Renal pelvis (tissue), 4 donors: Measurements from ENCODE around the gene VPS8. TPM values are rescaled to one million over a fixed set of nuclear protein-coding genes. Genes with fewer than 3 reads are reported as not detected.

Experiments
- DNase-seq: peaks from one replicate; pipeline ENCODE4 v3.0.0-alpha.2; 2013
- polyA plus RNA-seq, 3 donors: library from polyadenylated mRNA; unstranded; fragments of 120-200 nt; gene quantifications; one replicate each; pipeline ENCODE4 v1.2.1, GENCODE V29; 2013; ENCODE audit not compliant: insufficient read length in 3 of 3

Gene VPS8
- polyA plus RNA-seq, 3 donors = 36.2 to 52.4 (median 48.2) TPM

DNA sequence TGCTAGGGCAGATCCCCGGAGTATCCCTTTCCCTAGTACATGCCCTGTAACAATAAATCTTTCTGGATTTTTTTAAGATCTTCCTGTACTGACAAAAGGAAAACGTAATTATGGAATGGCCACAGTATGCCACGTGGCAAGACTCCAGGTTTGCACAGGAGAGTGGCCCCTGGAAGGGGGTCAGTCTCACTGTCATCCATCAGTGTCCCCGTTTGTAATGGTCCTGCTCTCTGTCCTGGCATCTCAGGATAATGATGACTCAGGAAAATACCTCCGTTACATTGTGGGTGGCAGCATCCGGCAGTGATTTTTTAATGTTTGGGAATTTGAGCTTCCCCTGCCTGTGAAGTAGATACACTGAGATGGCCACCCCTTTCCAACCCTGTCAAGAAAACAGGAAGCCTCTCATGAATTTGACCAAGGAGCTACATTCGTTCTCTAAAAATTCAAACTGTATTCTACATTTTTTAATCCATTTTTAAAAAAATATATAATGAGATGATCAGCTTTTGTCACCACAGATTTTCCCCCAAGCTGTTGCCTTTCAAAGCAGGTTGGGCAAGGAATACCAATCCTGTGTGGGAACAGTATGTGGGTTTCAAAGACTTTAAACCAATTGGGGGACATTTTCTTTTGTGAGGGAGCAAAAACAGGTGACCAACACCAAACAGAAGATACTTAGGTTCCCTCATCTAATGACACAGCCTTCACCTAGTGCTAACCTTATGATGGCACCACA, 230.5 kb downstream of the VPS8 start:
- DNase-seq = no peak

DNA sequence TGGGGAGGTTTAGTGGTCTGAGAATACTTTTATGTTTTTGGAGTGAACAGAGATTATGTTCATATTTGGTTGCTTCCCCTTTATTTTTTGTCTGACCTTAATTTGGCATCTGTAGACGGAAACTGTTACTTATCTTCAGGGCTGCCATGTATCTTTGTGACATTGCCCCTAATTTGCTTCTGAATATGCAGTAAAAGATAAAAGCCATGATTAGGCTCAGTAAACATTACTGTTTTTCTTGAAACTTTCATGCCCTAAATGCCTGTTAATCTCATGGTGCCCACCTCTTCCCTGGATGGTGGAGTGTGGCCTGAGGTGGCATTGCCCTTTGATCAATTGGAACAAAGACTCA, 234.2 kb downstream of the VPS8 start:
- no peak for DNase-seq

DNA sequence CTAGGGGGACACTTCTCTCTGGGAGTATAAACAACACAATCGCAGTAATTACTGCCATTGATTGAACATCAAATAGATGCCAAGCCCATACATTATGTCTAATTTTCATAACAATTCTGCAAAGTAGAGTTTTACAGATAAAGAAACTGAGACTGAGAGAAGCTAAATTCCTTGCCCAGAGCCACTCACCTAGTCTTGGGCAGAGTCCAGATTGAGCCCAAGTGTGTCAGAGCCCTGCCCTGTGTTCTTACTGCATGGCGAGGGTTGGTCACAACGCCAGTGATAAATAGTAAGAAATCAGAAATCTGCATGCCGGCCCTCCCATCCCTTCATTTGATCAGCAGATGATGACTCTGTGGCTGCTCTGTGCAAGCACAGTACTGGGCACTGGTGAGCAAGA, 234.6 kb downstream of the VPS8 start:
- DNase-seq = no peak

DNA sequence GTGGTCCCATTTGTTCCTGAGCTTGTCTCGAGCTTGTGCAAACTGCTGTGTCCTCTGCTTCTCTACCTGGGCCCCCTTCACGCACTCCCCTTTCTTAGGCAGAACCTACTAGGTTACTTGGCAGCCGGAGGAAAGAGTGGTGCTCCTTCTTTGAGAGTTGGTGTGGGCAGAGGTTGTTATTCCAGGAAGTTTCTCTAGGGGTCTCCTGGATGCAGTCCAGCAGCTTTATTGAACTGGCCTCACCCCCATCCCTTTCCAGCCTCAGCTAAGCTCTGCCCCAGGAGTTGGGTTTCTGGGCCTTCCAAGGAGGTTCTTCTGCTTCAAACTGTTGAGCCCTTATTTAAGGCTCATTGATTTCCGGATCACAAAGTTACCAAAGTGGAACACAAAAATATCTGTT, 237.7 kb downstream of the VPS8 start:
- DNase-seq = no peak

DNA sequence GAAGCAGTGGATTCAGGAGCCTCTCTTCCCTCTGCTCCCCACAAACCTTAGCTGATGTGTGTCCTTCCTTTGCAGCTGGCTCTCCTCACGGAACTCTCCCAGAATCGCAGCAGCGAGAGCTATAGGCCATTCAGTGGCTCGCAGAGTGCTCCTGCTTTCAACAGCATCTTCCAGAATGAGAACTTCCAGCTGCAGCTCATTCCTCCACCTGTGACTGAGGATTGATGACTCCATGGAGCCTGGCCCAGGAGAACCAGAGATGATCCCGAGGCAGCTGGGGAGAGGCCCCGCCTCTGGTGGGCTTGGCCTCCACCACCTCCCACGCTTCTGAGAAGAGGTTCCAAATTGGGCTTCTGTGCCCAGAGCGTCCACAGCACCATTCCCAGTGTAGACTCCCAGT, 239.8 kb downstream of the VPS8 start:
- no peak for DNase-seq

DNA sequence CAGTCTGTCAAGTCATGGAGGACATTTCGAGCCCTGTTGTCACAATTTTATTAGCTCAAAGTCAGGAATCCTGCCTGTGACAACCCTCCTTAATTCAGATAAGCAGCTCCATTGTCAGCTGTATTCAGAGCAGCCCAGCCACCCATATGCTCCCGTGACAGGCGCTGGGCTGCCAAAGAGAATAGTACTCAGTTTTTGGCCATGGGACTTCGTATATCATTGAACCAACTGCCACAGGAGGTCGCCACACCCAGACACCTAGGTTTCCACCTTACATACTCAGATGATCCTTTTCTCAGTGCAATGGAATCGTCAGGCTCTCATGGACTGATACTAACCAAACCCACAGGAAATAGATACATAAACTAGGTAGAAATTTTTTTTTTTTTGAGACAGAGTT, 240.7 kb downstream of the VPS8 start:
- no peak for DNase-seq

DNA sequence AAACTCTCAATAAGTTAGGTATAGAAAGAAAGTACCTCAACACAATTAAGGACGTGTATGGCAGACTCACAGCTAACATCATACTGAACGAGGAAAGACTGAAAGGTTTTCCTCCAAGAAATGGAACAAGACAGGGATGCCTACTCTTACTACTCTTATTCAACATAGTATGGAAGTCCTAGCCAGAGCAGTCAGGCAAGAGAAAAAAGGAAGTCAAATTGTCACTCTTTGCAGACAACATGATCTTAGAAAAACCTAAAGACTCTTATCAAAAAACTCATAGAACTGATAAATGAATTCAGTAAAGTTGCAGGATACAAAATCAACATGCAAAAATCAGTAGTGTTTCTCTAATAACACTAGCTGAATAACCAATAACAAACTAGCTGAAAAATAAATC, 244.9 kb downstream of the VPS8 start:
- no peak for DNase-seq

DNA sequence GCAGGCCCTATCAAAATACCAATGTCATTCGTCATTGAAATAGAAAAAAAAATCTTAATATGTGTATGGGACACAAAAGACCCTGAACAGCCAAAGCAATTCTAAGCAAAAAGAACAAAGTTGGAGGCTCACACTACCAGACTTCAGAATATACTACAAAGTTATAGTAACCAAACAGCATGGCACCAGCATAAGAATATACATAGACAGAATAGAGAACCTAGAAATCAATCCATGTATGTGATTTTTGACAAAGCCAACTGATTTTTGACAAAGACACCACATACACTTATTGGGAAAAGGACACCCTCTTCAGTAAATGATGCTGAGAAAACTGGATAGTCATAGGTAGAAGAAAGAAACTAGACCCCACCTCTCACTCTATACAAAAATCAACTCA, 245.9 kb downstream of the VPS8 start:
- no peak for DNase-seq

DNA sequence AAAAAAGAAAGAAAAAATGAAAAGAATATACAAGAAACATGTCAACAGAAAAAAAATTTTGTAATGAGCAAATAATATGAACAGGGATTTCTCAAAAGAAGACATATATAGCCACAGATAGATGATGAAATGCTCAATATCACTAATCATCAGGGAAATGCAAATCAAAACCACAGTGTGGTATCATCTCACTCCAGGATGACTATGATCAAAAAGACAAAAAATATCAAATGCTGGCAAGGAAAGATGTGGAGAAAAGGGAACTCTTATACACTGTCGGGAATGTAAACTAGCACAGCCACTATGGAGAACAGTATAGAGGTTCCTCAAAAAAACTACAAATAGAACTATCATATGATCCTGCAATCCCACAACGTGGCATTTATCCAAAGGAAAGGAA, 246.8 kb downstream of the VPS8 start:
- no peak for DNase-seq

DNA sequence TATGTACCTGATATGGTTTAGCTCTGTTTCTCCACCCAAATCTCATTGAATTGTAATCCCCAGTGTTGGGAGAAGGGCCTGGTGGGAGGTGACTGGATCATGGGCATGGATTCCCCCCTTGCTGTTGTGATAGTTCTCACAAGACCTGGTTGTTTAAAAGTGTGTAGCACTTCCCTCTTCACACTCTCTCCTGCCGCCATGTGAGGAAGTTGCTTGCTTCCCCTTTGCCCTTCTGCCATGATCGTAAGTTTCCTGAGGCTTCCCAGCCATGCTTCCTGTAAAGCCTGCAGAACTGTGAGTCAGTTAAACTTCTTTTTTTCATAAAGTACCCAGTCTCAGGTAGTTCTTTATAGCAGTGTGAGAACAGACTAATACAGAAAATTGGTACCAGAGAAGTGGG, 247.8 kb downstream of the VPS8 start:
- no peak for DNase-seq

DNA sequence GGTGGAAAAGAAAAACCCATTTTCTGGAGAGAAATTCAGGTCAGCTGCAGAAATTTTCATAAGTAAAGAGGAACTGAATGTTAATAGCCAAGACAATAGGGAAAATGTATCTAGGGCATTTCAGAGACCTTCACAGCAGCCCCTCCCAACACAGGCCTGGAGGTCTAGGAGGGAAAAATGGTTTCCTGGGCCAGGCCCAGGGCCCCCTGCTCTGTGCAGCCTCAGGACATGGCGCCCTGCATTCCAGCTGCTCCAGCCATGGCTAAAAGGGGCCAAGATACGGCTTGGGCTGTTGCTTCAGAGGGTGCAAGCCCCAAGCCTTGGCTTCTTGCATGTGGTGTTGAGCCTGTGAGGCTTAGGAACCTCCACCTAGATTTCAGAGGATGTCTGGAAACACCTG, 248.7 kb downstream of the VPS8 start:
- DNase-seq = no peak

DNA sequence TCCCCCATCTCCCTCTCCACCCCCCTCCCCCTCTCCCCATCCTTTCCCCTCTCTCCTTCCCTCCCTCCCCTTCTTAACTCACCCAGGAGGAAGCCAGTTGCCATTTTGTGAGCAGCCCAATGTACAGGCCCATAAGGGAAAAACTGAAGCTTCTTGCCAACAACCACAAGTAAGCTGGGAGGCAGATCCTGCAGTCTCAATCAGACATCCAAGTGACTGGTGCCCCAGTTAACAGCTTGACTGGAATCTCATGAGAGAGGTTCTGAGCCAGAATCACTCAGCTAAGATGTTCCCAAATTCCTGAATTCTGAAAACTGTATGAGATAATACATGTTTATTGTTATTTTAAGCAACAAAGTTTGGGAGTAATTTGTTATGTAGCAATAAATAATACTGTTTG, 250.2 kb downstream of the VPS8 start:
- no peak for DNase-seq

DNA sequence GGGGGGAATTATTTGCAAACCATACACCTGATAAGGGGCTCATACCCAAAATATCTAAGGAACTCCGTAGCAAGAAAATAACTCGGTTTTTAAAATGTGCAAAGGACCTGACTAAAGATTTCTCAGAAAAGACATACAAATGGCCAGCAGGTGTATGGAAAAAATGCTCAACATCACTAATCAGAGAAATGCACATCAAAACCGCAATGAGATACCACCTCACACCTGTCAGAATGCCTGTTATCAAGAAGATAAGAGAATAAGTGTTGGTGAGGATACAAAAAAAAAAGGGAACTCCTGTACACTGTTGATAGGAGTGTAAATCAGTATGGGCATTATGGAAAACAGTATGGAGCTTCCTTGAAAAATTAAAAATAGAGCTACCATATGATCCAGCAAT, 251.5 kb downstream of the VPS8 start:
- no peak for DNase-seq

DNA sequence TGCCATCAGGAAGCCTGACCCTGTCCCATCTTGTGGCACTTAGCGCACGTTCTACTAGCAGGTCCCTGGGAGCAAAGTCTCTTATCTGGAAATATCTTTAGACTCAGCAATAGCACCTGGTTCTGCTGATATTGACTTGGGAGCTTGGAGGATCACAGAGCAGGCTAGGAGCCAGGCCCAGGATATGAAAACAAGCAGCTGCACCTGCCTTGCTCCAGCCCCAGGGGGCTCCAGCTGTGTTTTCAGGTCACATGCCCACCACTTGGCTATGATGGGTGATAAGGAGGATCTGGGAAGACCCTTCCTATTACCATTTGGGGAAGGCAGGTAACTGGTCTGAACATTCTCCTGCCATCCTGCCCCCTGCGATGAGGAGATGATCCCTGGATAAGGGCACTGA, 253.1 kb downstream of the VPS8 start:
- no peak for DNase-seq

DNA sequence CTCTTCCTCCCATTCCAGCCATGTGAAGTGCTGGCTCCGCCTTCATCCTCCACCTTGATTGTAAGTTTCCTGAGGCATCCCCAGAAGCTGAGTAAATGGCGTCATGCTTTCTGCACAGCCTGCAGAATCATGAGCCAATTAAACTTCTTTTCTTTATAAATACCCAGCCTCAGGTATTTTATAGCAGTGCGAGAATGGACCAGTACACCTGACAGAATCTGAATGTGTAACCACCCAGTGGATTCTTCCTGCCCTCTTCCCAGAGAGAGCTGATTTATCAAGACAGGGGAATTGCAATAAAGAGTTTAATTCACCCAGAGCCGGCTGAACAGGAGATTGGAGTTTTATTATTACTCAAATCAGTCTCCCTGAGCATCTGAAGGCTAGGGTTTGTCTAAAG, 254.3 kb downstream of the VPS8 start:
- no peak for DNase-seq

DNA sequence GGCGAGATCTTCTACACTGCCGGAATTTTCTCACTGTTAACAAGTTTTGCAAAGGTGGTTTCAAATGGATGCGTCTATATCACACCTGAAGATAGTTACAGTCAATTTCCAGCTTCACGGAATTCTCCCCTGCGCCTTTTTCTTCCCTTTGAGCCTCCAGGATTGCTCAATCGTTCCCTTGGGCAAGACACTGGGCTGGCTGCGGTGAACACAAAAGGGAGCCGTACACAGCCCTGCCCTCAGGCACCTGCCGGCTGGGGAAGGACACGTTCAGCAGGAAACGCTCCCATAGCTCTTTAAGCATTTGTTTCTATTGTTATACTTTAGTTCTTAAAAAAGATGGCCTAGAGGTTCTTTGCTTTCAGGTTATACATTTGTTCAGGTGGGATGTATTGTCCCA, 255.2 kb downstream of the VPS8 start:
- DNase-seq = no peak

DNA sequence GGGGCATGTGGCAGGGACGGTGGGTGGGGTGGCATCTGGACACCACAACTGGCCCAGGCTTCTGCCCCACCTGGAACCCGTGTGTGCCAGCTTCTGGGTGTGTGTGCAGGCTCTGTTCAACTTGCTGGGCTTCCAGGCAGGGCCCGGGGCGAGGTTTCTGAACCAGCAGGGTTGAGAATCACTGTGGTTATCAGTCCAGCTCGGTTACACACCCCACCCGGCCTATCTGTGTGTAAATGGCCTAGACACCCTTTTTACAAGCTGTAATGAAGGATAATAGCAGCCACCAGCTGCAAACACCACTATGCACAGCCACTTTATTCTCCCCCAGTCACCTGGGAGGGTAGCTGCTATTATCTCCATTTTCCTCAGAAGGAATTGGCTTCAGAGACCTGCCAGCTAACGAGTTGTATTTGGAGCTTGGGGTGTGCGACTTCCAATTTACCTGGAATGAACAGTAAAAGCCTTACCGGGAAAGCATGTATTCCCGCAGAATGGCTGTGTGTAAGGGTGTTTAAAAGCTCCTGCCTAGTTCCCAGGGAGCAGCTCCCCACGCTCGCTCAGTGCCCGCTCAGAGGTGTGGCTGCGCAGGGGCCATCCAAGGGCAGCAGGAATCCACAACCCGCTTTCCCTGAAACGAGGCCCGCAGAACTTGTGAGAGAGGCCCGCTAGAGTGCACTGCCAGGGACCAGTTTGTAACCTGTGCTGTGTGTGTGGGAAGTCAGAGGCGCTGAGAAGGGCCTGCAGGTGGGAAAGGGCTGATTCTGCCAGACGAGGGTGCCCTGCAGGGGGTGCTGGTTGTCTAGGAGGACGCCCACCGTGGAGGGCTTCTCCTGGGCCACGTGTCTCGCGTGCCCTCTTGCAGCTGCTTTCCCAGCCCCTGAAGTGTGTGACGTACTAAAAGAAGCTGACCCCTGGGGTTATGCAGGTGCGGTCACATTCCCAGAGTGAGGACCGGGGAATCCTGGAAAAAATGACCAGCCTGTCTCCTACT, 257.4 kb downstream of the VPS8 start:
- DNase-seq = no peak

DNA sequence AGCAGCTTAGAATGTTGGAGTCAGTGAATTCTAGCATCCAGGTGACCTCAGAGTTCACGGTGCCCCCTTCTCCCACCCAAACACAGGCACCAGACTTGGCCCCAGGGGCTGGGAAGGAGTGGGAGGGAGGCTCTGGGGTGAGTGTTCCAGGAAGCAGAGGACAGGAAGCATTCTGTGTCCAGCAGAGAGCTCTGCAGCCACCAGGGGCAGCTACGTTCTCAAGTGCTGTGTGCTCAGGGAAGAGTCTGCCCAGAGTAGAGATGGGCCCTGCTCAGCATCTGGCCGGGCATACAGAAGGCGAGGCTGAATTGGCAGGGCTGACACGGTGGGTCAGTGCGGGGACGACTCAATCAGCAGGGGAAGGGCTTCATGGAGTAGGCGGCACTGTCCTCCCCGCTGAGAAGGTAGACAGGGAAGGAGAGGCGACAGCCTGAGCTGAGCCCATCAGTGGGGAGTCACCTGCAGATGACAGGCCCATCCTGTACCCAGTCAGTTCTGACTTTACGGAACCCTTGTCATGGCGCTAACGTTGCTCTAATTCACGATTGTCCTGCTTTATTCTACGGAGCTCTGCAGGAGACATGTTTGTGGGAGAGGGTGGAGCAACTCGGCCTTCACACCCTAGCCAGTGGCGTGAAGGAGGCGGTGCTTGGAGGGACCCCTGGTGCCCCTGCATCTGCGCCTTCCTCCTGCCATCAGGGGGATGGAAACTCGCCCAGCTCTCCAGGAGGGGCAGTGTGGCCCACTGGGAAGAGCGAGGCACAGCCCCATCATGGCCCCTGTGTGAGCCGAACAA, 258.7 kb downstream of the VPS8 start:
- no peak for DNase-seq

DNA sequence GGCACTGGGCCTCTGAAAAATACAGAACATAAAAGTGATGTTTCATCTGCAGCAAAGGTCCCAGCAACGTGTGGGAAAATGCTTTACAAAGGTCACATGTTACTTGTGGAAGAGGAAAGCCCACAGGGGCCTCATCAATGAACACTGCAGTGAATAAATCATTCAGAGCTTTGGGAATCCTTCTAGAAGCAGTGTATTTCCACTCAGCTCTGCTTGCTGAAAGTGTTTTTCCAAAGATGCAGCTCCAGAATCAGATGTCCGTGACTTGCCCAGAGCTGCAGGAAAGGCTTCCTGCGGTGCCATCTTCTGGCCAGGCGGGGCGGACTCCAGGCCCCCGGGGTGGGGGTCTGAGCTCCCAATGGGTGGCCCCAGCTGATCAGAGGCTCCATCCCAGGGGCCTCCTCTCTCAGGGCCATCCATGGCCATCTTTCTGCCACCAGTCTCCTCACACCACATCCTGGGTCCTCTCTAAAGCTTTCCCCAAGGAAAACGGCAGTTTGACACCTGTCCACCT, 259.4 kb downstream of the VPS8 start:
- DNase-seq = no peak

DNA sequence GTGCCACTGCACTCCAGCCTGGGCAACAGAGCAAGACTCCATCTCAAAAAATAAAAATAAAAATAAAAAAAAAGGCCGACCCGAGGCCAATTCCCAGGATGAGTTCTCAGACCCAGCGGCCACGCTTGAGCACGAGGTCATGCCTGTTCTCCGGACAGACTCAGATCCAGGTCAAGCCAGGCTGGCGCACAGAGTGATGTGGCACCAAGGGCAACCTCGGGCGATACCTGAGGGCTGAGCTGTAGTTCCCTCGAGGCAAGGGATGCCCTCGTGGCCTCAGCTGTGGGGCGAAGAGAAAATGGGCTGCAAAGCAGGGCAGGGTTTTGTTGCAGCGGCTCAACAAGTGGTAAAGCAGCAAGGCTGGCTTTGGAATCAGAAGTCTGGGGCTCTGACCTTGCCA, 263.6 kb downstream of the VPS8 start:
- DNase-seq = no peak

DNA sequence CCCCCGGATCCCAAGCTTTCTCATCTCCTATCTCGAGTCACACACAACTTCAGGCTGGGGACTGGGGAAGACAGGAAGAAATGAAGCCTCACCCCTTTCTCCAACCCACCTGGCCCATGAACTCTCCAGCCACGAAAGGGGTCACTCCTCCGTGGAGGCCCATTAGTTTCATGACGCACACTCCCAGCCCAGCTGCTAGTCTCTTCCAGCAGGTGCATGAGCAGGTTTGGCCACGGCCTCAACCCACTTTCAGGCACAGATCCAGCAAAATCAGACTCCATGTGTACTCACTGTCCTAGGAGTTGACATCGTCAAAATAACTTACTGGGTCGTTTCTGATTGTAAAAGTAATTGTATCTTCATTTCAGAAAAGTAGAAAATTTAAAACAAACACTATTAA, 264.3 kb downstream of the VPS8 start:
- no peak for DNase-seq

DNA sequence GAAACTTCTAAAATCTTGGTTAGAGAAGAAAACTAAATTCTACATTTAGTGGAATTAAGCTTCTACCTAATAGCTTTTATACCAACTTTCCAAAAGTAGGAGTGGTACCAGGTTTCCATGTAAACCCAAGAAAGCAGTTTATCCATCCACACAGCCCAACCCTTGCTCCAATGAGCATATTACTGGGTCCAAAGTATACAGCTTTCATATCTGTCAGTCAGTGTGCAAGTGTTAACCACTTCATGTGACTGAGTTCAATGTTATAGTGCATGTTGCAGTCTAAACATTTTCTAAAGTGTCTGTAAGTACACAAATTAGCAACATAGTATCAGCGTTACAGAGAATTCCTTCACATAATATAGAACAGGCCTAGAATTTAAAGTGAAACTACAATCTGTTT, 267.7 kb downstream of the VPS8 start:
- DNase-seq = no peak
